ENCODE measurements around the gene WDR70.

- TF ChIP-seq CTCF (IDR thresholded peaks at IDR 0.05) (no peak), POLR2A (IDR thresholded peaks at IDR 0.05) (no peak)
These were observed 196.7 kb downstream of the WDR70 start for GRCh38 chr5:37575541-37576489.

Data from ovary (tissue), 3 donors.